LHCN-M2 (cell line): Measurements from ENCODE around the gene CPE. TPM values are rescaled to one million over a fixed set of nuclear protein-coding genes. Genes with fewer than 3 reads are reported as not detected.

Experiments used
- total RNA-seq: library from RNA; depleted of rRNA; stranded (reverse); fragments of >200 nt; gene quantifications from 2 replicates; pipeline ENCODE4 v1.2.3, GENCODE V29; 2014; rRNA removed

The CPE gene
- total RNA-seq, 1 experiment from 2014 or later = 3.6 TPM

Other genes starting within 250 kb of the CPE start
- 22.2 and 25.6 TPM in 2 replicates for gene KLHL2, start 171.4 kb upstream of the CPE start, total RNA-seq
- gene MSMO1, start 51.3 kb upstream of the CPE start, total RNA-seq = 70.5 and 74.1 TPM in 2 replicates